ENCODE measurements around the gene ERBB4. TPM values are rescaled to one million over a fixed set of nuclear protein-coding genes. Genes with fewer than 3 reads are reported as not detected.

The ERBB4 gene
- total RNA-seq, 1 donor from 2014 or later, result not detected

- no peaks in the 10 kb centered on the region for H3K36me3 Mint-ChIP-seq (ENCODE audit: low read depth)
- no peaks in the 10 kb centered on the region for H3K9me3 Mint-ChIP-seq
- no peaks in the 10 kb centered on the region for H3K4me1 Mint-ChIP-seq (ENCODE audit: low read depth)
- no peak overlapping the region for H3K27ac Mint-ChIP-seq
- no peak for DNase-seq (ENCODE audit: low spot score)
- no peaks in the 10 kb centered on the region for H3K27me3 Mint-ChIP-seq (ENCODE audit: insufficient read depth)
- H3K4me3 Mint-ChIP-seq, result no peak overlapping the region
- intact Hi-C loops (cut with micrococcal nuclease), result no loop called here
These were observed 556.4 kb downstream of the ERBB4 start for GRCh38 chr2:211982162-211982561.

- Mint-ChIP-seq H3K4me3 (no peak overlapping the region), H3K9me3 (no peaks in the 10 kb centered on the region), H3K27ac (no peak overlapping the region), H3K4me1 (ENCODE audit: low read depth) (no peaks in the 10 kb centered on the region), H3K36me3 (ENCODE audit: low read depth) (no peaks in the 10 kb centered on the region), H3K27me3 (ENCODE audit: insufficient read depth) (no peaks in the 10 kb centered on the region)
- intact Hi-C loops (cut with micrococcal nuclease), result no loop called here
- no peak for DNase-seq (ENCODE audit: low spot score)
These were observed 557.2 kb downstream of the ERBB4 start for GRCh38 chr2:211981451-211981850.

- no peaks in the 10 kb centered on the region for H3K9me3 Mint-ChIP-seq
These were observed 562.5 kb downstream of the ERBB4 start for GRCh38 chr2:211976076-211976475.

GRCh38 chr2:211967234-211967633 lies 571.4 kb downstream of the ERBB4 start:
- H3K4me1 Mint-ChIP-seq (ENCODE audit: low read depth), result no peaks in the 10 kb centered on the region
- no peaks in the 10 kb centered on the region for H3K36me3 Mint-ChIP-seq (ENCODE audit: low read depth)
- DNase-seq (ENCODE audit: low spot score), result no peak
- H3K4me3 Mint-ChIP-seq, result no peak overlapping the region
- no peaks in the 10 kb centered on the region for H3K9me3 Mint-ChIP-seq
- no peak overlapping the region for H3K27ac Mint-ChIP-seq
- intact Hi-C loops (cut with micrococcal nuclease), result no loop called here
- no peaks in the 10 kb centered on the region for H3K27me3 Mint-ChIP-seq (ENCODE audit: insufficient read depth)

More at GRCh38 chr2:211976076-211976475, 562.5 kb downstream of the ERBB4 start:
- H3K4me1 Mint-ChIP-seq (ENCODE audit: low read depth), result no peaks in the 10 kb centered on the region
- no peaks in the 10 kb centered on the region for H3K27me3 Mint-ChIP-seq (ENCODE audit: insufficient read depth)
- intact Hi-C loops (cut with micrococcal nuclease), result no loop called here
- no peaks in the 10 kb centered on the region for H3K36me3 Mint-ChIP-seq (ENCODE audit: low read depth)
- H3K4me3 Mint-ChIP-seq, result no peak overlapping the region
- no peak for DNase-seq (ENCODE audit: low spot score)
- no peak overlapping the region for H3K27ac Mint-ChIP-seq

- Mint-ChIP-seq H3K4me3 (no peak overlapping the region), H3K9me3 (no peaks in the 10 kb centered on the region), H3K27me3 (ENCODE audit: insufficient read depth) (no peaks in the 10 kb centered on the region), H3K4me1 (ENCODE audit: low read depth) (no peaks in the 10 kb centered on the region), H3K27ac (no peak overlapping the region), H3K36me3 (ENCODE audit: low read depth) (no peaks in the 10 kb centered on the region)
- intact Hi-C loops (cut with micrococcal nuclease), result no loop called here
- DNase-seq (ENCODE audit: low spot score), result no peak
These were observed 574.6 kb downstream of the ERBB4 start for GRCh38 chr2:211963969-211964368.

GRCh38 chr2:211957799-211958198 lies 580.8 kb downstream of the ERBB4 start:
- H3K4me3 Mint-ChIP-seq, result no peak overlapping the region
- no peak overlapping the region for H3K27ac Mint-ChIP-seq

GRCh38 chr2:211955648-211956047 lies 583.0 kb downstream of the ERBB4 start:
- Mint-ChIP-seq H3K4me1 (ENCODE audit: low read depth) (no peaks in the 10 kb centered on the region), H3K4me3 (no peak overlapping the region), H3K27me3 (ENCODE audit: insufficient read depth) (no peaks in the 10 kb centered on the region), H3K9me3 (no peaks in the 10 kb centered on the region), H3K27ac (no peak overlapping the region), H3K36me3 (ENCODE audit: low read depth) (no peaks in the 10 kb centered on the region)
- DNase-seq (ENCODE audit: low spot score), result no peak
- intact Hi-C loops (cut with micrococcal nuclease), result no loop called here

More at GRCh38 chr2:211957799-211958198, 580.8 kb downstream of the ERBB4 start:
- no peaks in the 10 kb centered on the region for H3K36me3 Mint-ChIP-seq (ENCODE audit: low read depth)
- no peaks in the 10 kb centered on the region for H3K4me1 Mint-ChIP-seq (ENCODE audit: low read depth)
- no peaks in the 10 kb centered on the region for H3K27me3 Mint-ChIP-seq (ENCODE audit: insufficient read depth)
- no peak for DNase-seq (ENCODE audit: low spot score)
- H3K9me3 Mint-ChIP-seq, result no peaks in the 10 kb centered on the region
- intact Hi-C loops (cut with micrococcal nuclease), result no loop called here

- no peak overlapping the region for H3K4me3 Mint-ChIP-seq
- H3K9me3 Mint-ChIP-seq, result no peaks in the 10 kb centered on the region
- no peaks in the 10 kb centered on the region for H3K4me1 Mint-ChIP-seq (ENCODE audit: low read depth)
- no peak for DNase-seq (ENCODE audit: low spot score)
- no peaks in the 10 kb centered on the region for H3K36me3 Mint-ChIP-seq (ENCODE audit: low read depth)
- H3K27me3 Mint-ChIP-seq (ENCODE audit: insufficient read depth), result no peaks in the 10 kb centered on the region
- no peak overlapping the region for H3K27ac Mint-ChIP-seq
- intact Hi-C loops (cut with micrococcal nuclease), result no loop called here
These were observed 589.7 kb downstream of the ERBB4 start for GRCh38 chr2:211948932-211949331.

GRCh38 chr2:211946960-211947359 lies 591.6 kb downstream of the ERBB4 start:
- no peak overlapping the region for H3K4me3 Mint-ChIP-seq
- intact Hi-C loops (cut with micrococcal nuclease), result no loop called here
- H3K27me3 Mint-ChIP-seq (ENCODE audit: insufficient read depth), result no peaks in the 10 kb centered on the region
- DNase-seq (ENCODE audit: low spot score), result no peak
- H3K27ac Mint-ChIP-seq, result no peak overlapping the region
- H3K36me3 Mint-ChIP-seq (ENCODE audit: low read depth), result no peaks in the 10 kb centered on the region
- H3K9me3 Mint-ChIP-seq, result no peaks in the 10 kb centered on the region
- no peaks in the 10 kb centered on the region for H3K4me1 Mint-ChIP-seq (ENCODE audit: low read depth)

GRCh38 chr2:211944572-211944971 lies 594.0 kb downstream of the ERBB4 start:
- Mint-ChIP-seq H3K27ac (no peak overlapping the region), H3K4me1 (ENCODE audit: low read depth) (no peaks in the 10 kb centered on the region), H3K27me3 (ENCODE audit: insufficient read depth) (no peaks in the 10 kb centered on the region), H3K9me3 (no peaks in the 10 kb centered on the region), H3K4me3 (no peak overlapping the region), H3K36me3 (ENCODE audit: low read depth) (no peaks in the 10 kb centered on the region)
- intact Hi-C loops (cut with micrococcal nuclease), result no loop called here
- DNase-seq (ENCODE audit: low spot score), result no peak

GRCh38 chr2:211942153-211942552 lies 596.4 kb downstream of the ERBB4 start:
- no peak overlapping the region for H3K27ac Mint-ChIP-seq
- H3K9me3 Mint-ChIP-seq, result no peaks in the 10 kb centered on the region
- DNase-seq (ENCODE audit: low spot score), result no peak
- H3K27me3 Mint-ChIP-seq (ENCODE audit: insufficient read depth), result no peaks in the 10 kb centered on the region
- intact Hi-C loops (cut with micrococcal nuclease), result no loop called here
- H3K4me1 Mint-ChIP-seq (ENCODE audit: low read depth), result no peaks in the 10 kb centered on the region
- H3K36me3 Mint-ChIP-seq (ENCODE audit: low read depth), result no peaks in the 10 kb centered on the region
- H3K4me3 Mint-ChIP-seq, result no peak overlapping the region

- H3K27ac Mint-ChIP-seq, result no peak overlapping the region
These were observed 597.3 kb downstream of the ERBB4 start for GRCh38 chr2:211941216-211941747.

GRCh38 chr2:211939177-211939576 lies 599.4 kb downstream of the ERBB4 start:
- H3K36me3 Mint-ChIP-seq (ENCODE audit: low read depth), result no peaks in the 10 kb centered on the region
- no peaks in the 10 kb centered on the region for H3K9me3 Mint-ChIP-seq
- no peaks in the 10 kb centered on the region for H3K27me3 Mint-ChIP-seq (ENCODE audit: insufficient read depth)
- no peak overlapping the region for H3K4me3 Mint-ChIP-seq
- H3K4me1 Mint-ChIP-seq (ENCODE audit: low read depth), result no peaks in the 10 kb centered on the region
- no peak overlapping the region for H3K27ac Mint-ChIP-seq
- no peak for DNase-seq (ENCODE audit: low spot score)
- intact Hi-C loops (cut with micrococcal nuclease), result no loop called here

More at GRCh38 chr2:211941216-211941747, 597.3 kb downstream of the ERBB4 start:
- DNase-seq (ENCODE audit: low spot score), result no peak
- Mint-ChIP-seq H3K36me3 (ENCODE audit: low read depth) (no peaks in the 10 kb centered on the region), H3K4me3 (no peak overlapping the region), H3K4me1 (ENCODE audit: low read depth) (no peaks in the 10 kb centered on the region), H3K27me3 (ENCODE audit: insufficient read depth) (no peaks in the 10 kb centered on the region), H3K9me3 (no peaks in the 10 kb centered on the region)
- intact Hi-C loops (cut with micrococcal nuclease), result no loop called here

GRCh38 chr2:211934811-211935210 lies 603.8 kb downstream of the ERBB4 start:
- no peak for DNase-seq (ENCODE audit: low spot score)
- Mint-ChIP-seq H3K27ac (no peak overlapping the region), H3K4me3 (no peak overlapping the region), H3K27me3 (ENCODE audit: insufficient read depth) (no peaks in the 10 kb centered on the region), H3K36me3 (ENCODE audit: low read depth) (no peaks in the 10 kb centered on the region), H3K9me3 (no peaks in the 10 kb centered on the region), H3K4me1 (ENCODE audit: low read depth) (no peaks in the 10 kb centered on the region)
- intact Hi-C loops (cut with micrococcal nuclease), result no loop called here

All from activated T-helper 1 cell treated with anti-CD3 and anti-CD28 coated beads, Interleukin-12 subunit alpha, Interleukin-12 subunit beta, Interleukin-2, Interleukin-4 antibody, amounts not matched to agents 30 ng/mL and 10 ng/mL and 1 ng/mL, durations not matched to agents 14 hours and 24 hours and 36 hours (primary cell).